Progenitor cell of endocrine pancreas (in vitro differentiated cells): ENCODE measurements around the gene KRTAP10-6. TPM values are rescaled to one million over a fixed set of nuclear protein-coding genes. Genes with fewer than 3 reads are reported as not detected.
A peak's percentile ranks its signal among the peaks of the same experiment; 100 is the strongest.

ENCODE experiments used
- DNase-seq: peaks from one replicate; pipeline ENCODE4 v3.0.0; 2021; ENCODE audit warnings: low spot score; ENCODE audit not compliant: unreplicated experiment
- H3K27ac Mint-ChIP-seq: 2 replicates; pipeline ENCODE4 v1.8.0; 2021; ENCODE audit warnings: mild to moderate bottlenecking, moderate library complexity, mixed read lengths
- H3K27me3 Mint-ChIP-seq: 2 replicates; pipeline ENCODE4 v1.8.0; 2021; ENCODE audit warnings: mixed read lengths
- H3K36me3 Mint-ChIP-seq: 2 replicates; pipeline ENCODE4 v1.8.0; 2022; ENCODE audit warnings: mixed read lengths; ENCODE audit not compliant: insufficient read depth
- H3K4me1 Mint-ChIP-seq: 2 replicates; pipeline ENCODE4 v1.8.0; 2021; ENCODE audit warnings: low read depth, mixed read lengths
- H3K4me3 Mint-ChIP-seq: 2 replicates; pipeline ENCODE4 v1.8.0; 2021; ENCODE audit warnings: low read depth, mild to moderate bottlenecking, moderate library complexity, mixed read lengths
- H3K9me3 Mint-ChIP-seq: 2 replicates; pipeline ENCODE4 v1.8.0; 2021; ENCODE audit warnings: low read depth, mixed read lengths
- CTCF ChIP-seq: fragments of 200-600 bp; sonication (generic); IDR thresholded peaks from one replicate; pipeline ENCODE4 v1.5.0; 2021; ENCODE audit warnings: antibody characterized with exemption, mild to moderate bottlenecking; ENCODE audit not compliant: unreplicated experiment
- total RNA-seq: library from RNA; stranded (reverse); gene quantifications from 2 replicates; pipeline ENCODE4 v1.2.1, GENCODE V29; 2021

The KRTAP10-6 gene
- total RNA-seq, 1 donor from 2014 or later, result not detected

GRCh38 chr21:44547656-44548331, 44.5 kb downstream of the KRTAP10-6 start:
- Mint-ChIP-seq H3K9me3 (peaks cover 18% of the 10 kb centered on the region), H3K4me1 (peaks cover 16% of the 10 kb centered on the region), H3K36me3 (peaks cover 4% of the 10 kb centered on the region), H3K27me3 (peaks cover 1% of the 10 kb centered on the region), H3K27ac (no peak overlapping the region), H3K4me3 (no peak overlapping the region)
- DNase-seq, result peak; percentile 2
- TF ChIP-seq CTCF, result no peak

- Mint-ChIP-seq H3K27ac (no peak overlapping the region), H3K4me1 (peaks cover 14% of the 10 kb centered on the region)
These were observed 47.7 kb downstream of the KRTAP10-6 start for GRCh38 chr21:44544566-44544965.

GRCh38 chr21:44542716-44543115, 49.6 kb downstream of the KRTAP10-6 start:
- Mint-ChIP-seq H3K4me3 (no peak overlapping the region), H3K4me1 (no peaks in the 10 kb centered on the region), H3K9me3 (peaks cover 17% of the 10 kb centered on the region), H3K36me3 (peaks cover 4% of the 10 kb centered on the region), H3K27me3 (no peaks in the 10 kb centered on the region), H3K27ac (no peak overlapping the region)
- no peak for DNase-seq
- no peak for TF ChIP-seq CTCF

More at GRCh38 chr21:44544566-44544965, 47.7 kb downstream of the KRTAP10-6 start:
- H3K9me3 Mint-ChIP-seq, result peaks cover 18% of the 10 kb centered on the region
- H3K4me3 Mint-ChIP-seq, result no peak overlapping the region
- no peak for TF ChIP-seq CTCF
- DNase-seq, result no peak
- no peaks in the 10 kb centered on the region for H3K27me3 Mint-ChIP-seq
- H3K36me3 Mint-ChIP-seq, result peaks cover 4% of the 10 kb centered on the region

Other genes starting within 250 kb of the KRTAP10-6 start
- gene TRPM2, start 238.9 kb downstream of the KRTAP10-6 start, total RNA-seq, result 0.16 and 0.17 TPM in 2 replicates
- gene LRRC3, start 137.0 kb downstream of the KRTAP10-6 start, total RNA-seq, result 5.1 and 5.7 TPM in 2 replicates
- gene KRTAP10-1, start 52.3 kb downstream of the KRTAP10-6 start, total RNA-seq, result not detected in 2 replicates
- gene KRTAP10-2, start 41.0 kb downstream of the KRTAP10-6 start, total RNA-seq, result not detected in 2 replicates
- gene KRTAP10-3, start 33.7 kb downstream of the KRTAP10-6 start, total RNA-seq, result not detected in 2 replicates
- not detected in 2 replicates for gene KRTAP10-4, start 18.8 kb downstream of the KRTAP10-6 start, total RNA-seq
- gene KRTAP10-5, start 11.9 kb downstream of the KRTAP10-6 start, total RNA-seq, result not detected in 2 replicates
- not detected in 2 replicates for gene KRTAP10-7, start 8.1 kb upstream of the KRTAP10-6 start, total RNA-seq
- gene KRTAP10-8, start 19.6 kb upstream of the KRTAP10-6 start, total RNA-seq, result not detected in 2 replicates
- not detected in 2 replicates for gene KRTAP10-9, start 34.6 kb upstream of the KRTAP10-6 start, total RNA-seq
- not detected in 2 replicates for gene KRTAP10-10, start 44.9 kb upstream of the KRTAP10-6 start, total RNA-seq
- gene KRTAP10-11, start 53.9 kb upstream of the KRTAP10-6 start, total RNA-seq, result not detected in 2 replicates
- gene KRTAP12-4, start 62.2 kb upstream of the KRTAP10-6 start, total RNA-seq, result not detected in 2 replicates
- not detected in 2 replicates for gene KRTAP12-3, start 65.4 kb upstream of the KRTAP10-6 start, total RNA-seq
- not detected in 2 replicates for gene KRTAP12-2, start 74.4 kb upstream of the KRTAP10-6 start, total RNA-seq
- gene KRTAP12-1, start 89.7 kb upstream of the KRTAP10-6 start, total RNA-seq, result not detected in 2 replicates
- gene KRTAP10-12, start 104.7 kb upstream of the KRTAP10-6 start, total RNA-seq, result not detected in 2 replicates
- gene TSPEAR, start 119.1 kb upstream of the KRTAP10-6 start, total RNA-seq, result not detected in 2 replicates
- 78.7 and 85.2 TPM in 2 replicates for gene UBE2G2, start 209.3 kb upstream of the KRTAP10-6 start, total RNA-seq
- gene SUMO3, start 225.6 kb upstream of the KRTAP10-6 start, total RNA-seq, result 65.0 and 73.5 TPM in 2 replicates